RKO (cell line): Measurements from ENCODE around the gene SCARF2.
"Not testable (repeated sequence)": the region's sequence is repeated elsewhere in the genome, so short reads cannot be mapped to it uniquely, and the experiment has no call there.

Experiments
- DNase-seq: peaks from one replicate; pipeline ENCODE4 v3.0.0-alpha.2; 2016; ENCODE audit warnings: low spot score

SCARF2 gene

GRCh38 chr22:20413217-20414058 is 24.2 kb downstream of the SCARF2 start:
- no peak for DNase-seq

- no peak for DNase-seq
Observed at GRCh38 chr22:20412474-20413216, 25.0 kb downstream of the SCARF2 start.

- DNase-seq, result not testable (repeated sequence)
Observed at GRCh38 chr22:20409385-20409784, 28.2 kb downstream of the SCARF2 start.

- no peak for DNase-seq
Observed at GRCh38 chr22:20408891-20409290, 28.7 kb downstream of the SCARF2 start.

- no peak for DNase-seq
Observed at GRCh38 chr22:20407829-20408228, 29.8 kb downstream of the SCARF2 start.

- DNase-seq, result no peak
Observed at GRCh38 chr22:20406686-20407408, 30.8 kb downstream of the SCARF2 start.

GRCh38 chr22:20405931-20406685 is 31.5 kb downstream of the SCARF2 start:
- no peak for DNase-seq

- no peak for DNase-seq
Observed at GRCh38 chr22:20405291-20405930, 32.2 kb downstream of the SCARF2 start.

- no peak for DNase-seq
Observed at GRCh38 chr22:20404881-20405280, 32.7 kb downstream of the SCARF2 start.

GRCh38 chr22:20403779-20404140 is 33.9 kb downstream of the SCARF2 start:
- no peak for DNase-seq

- DNase-seq, result no peak
Observed at GRCh38 chr22:20402960-20403778, 34.5 kb downstream of the SCARF2 start.

GRCh38 chr22:20401376-20402014 is 36.1 kb downstream of the SCARF2 start:
- no peak for DNase-seq

GRCh38 chr22:20400606-20401375 is 36.8 kb downstream of the SCARF2 start:
- DNase-seq, result no peak

GRCh38 chr22:20399866-20400605 is 37.6 kb downstream of the SCARF2 start:
- no peak for DNase-seq

GRCh38 chr22:20398420-20398819 is 39.2 kb downstream of the SCARF2 start:
- DNase-seq, result no peak

- DNase-seq, result no peak
Observed at GRCh38 chr22:20397498-20397897, 40.1 kb downstream of the SCARF2 start.

- no peak for DNase-seq
Observed at GRCh38 chr22:20396639-20397038, 41.0 kb downstream of the SCARF2 start.

- no peak for DNase-seq
Observed at GRCh38 chr22:20395907-20396287, 41.7 kb downstream of the SCARF2 start.
